HL-60/S4 treated with phorbol 12-myristate 13-acetate at 8.2 ng/mL for 4 days and 3 days (cell line): Measurements from ENCODE around the gene LASP1NB.
"Not testable (repeated sequence)": the region's sequence is repeated elsewhere in the genome, so short reads cannot be mapped to it uniquely, and the experiment has no call there.

ENCODE experiments used
- in situ Hi-C: fragments of 300-500 bp; cut with MboI; formaldehyde crosslinking; loops from 2 replicates; pipeline ENCODE4 v1.15.0; 2022; ENCODE audit warnings: low sequenced_read_pairs

The LASP1NB gene

GRCh38 chr17:38896346-38896954 lies 29.0 kb upstream of the LASP1NB start:
- in situ Hi-C loops = no loop called here

- in situ Hi-C loops = no loop called here
These were observed 28.2 kb upstream of the LASP1NB start for GRCh38 chr17:38897176-38897575.

GRCh38 chr17:38897671-38898290 lies 27.6 kb upstream of the LASP1NB start:
- in situ Hi-C loops = no loop called here

- in situ Hi-C loops = no loop called here
These were observed 27.1 kb upstream of the LASP1NB start for GRCh38 chr17:38898291-38898679.

GRCh38 chr17:38898812-38899348 lies 26.5 kb upstream of the LASP1NB start:
- in situ Hi-C loops = no loop called here

- in situ Hi-C loops = no loop called here
These were observed 26.0 kb upstream of the LASP1NB start for GRCh38 chr17:38899421-38899820.

GRCh38 chr17:38900978-38901656 lies 24.3 kb upstream of the LASP1NB start:
- in situ Hi-C loops = no loop called here

- in situ Hi-C loops = no loop called here
These were observed 22.0 kb upstream of the LASP1NB start for GRCh38 chr17:38903404-38903803.

- in situ Hi-C loops = no loop called here
These were observed 20.5 kb upstream of the LASP1NB start for GRCh38 chr17:38904892-38905291.

GRCh38 chr17:38905375-38905774 lies 20.0 kb upstream of the LASP1NB start:
- in situ Hi-C loops = no loop called here

GRCh38 chr17:38906460-38907228 lies 18.8 kb upstream of the LASP1NB start:
- in situ Hi-C loops = no loop called here

- in situ Hi-C loops = no loop called here
These were observed 17.3 kb upstream of the LASP1NB start for GRCh38 chr17:38907930-38908675.

GRCh38 chr17:38908676-38909181 lies 16.7 kb upstream of the LASP1NB start:
- in situ Hi-C loops = no loop called here

- in situ Hi-C loops = no loop called here
These were observed 15.1 kb upstream of the LASP1NB start for GRCh38 chr17:38910325-38910724.

- in situ Hi-C loops = no loop called here
These were observed 14.2 kb upstream of the LASP1NB start for GRCh38 chr17:38911081-38911730.

- in situ Hi-C loops = not testable (repeated sequence)
These were observed 13.7 kb upstream of the LASP1NB start for GRCh38 chr17:38911731-38912081.

GRCh38 chr17:38912221-38912813 lies 13.1 kb upstream of the LASP1NB start:
- in situ Hi-C loops = no loop called here

GRCh38 chr17:38914741-38915638 lies 10.4 kb upstream of the LASP1NB start:
- in situ Hi-C loops = no loop called here

- in situ Hi-C loops = no loop called here
These were observed 9.8 kb upstream of the LASP1NB start for GRCh38 chr17:38915639-38915995.
